ENCODE data around the gene CLEC18C.
"Not testable (repeated sequence)": the region's sequence is repeated elsewhere in the genome, so short reads cannot be mapped to it uniquely, and the experiment has no call there.

Gene CLEC18C

DNA sequence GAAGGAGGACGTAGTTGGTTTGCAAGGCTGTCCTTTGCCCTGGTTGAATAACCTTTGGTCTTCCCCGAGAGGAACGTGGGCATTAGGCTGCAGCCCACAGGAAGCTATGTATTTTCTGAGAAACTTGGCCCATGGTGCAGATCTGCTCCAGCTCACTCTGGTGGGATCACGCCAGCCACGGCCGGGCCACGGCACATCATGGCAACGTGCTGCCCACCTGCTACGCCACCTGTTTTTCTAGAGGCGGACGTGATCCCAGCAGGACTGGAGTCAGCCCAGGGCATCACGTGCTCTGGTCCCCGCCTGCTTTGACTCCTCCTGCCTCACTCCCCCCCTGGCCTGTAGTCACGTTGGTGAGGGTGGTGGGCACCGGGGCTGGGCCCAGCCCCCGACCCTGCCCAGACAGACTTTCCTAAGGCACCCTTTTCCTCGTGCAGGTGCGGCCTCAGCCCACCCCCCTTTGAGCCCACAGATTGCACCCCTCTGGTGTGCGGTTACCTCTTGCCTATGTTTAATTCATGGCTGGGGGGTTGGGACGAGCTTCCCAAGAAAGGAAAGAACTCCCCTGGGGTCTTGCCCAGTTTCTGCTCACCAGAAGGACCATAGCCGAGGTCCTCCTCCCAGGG, at the start of gene CLEC18C:
CLEC18C (plus strand) TSS at position 576 of the 626 bp plus-strand sequence. CDS start 492 bp downstream, outside the sequence.
- ATAC-seq (replicated peaks; ENCODE audit: extremely low read depth, poor library complexity, severe bottlenecking); H3K27me3 Mint-ChIP-seq; H3K36me3 Mint-ChIP-seq (ENCODE audit: insufficient read depth); H3K4me1 Mint-ChIP-seq; H3K27ac Mint-ChIP-seq (ENCODE audit: low read depth); H3K4me3 Mint-ChIP-seq; DNase-seq (ENCODE audit: low spot score in 2 of 2); H3K9me3 Mint-ChIP-seq: not testable (repeated sequence)

DNA sequence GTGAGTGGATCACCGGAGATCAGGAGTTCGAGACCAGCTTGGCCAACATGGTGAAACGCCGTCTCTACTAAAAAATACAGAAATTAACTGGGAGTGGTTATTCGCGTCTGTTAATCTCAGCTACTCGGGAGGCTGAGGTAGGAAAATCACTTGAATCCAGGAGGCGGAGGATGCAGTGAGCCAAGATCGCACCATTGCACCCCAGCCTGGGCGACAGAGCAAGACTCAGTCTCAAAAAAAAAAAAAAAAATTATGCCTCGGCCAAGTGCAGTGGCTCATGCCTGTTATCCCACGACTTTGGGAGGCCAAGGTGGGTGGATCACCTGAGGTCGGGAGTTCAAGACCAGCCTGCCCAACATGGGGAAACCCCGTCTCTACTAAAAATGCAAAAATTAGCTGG, 49.8 kb upstream of the CLEC18C start:
- not testable (repeated sequence) for DNase-seq (ENCODE audit: low spot score in 2 of 2); H3K27ac Mint-ChIP-seq (ENCODE audit: low read depth); H3K27me3 Mint-ChIP-seq; ATAC-seq (replicated peaks; ENCODE audit: extremely low read depth, poor library complexity, severe bottlenecking); H3K4me1 Mint-ChIP-seq; H3K4me3 Mint-ChIP-seq; H3K9me3 Mint-ChIP-seq
- peaks cover 62% of the 10 kb centered on the region for H3K36me3 Mint-ChIP-seq (ENCODE audit: insufficient read depth)

DNA sequence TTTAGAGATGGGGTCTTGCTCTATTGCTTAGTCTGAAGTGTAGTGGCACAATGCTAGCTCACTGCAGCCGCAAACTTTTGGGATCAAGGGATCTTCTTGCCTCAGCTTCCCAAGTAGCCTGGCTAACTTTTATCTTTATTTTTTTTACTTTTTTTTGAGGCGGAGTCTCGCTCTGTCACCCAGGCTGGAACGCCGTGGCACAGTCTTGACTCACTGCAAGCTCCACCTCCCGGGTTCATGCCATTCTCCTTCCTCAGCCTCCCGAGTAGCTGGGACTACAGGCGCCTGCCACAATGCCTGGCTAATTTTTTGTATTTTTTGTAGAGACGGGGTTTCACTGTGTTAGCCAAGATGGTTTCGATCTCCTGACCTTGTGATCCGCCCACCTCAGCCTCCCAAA, 47.4 kb upstream of the CLEC18C start:
- H3K27me3 Mint-ChIP-seq; H3K4me3 Mint-ChIP-seq; ATAC-seq (replicated peaks; ENCODE audit: extremely low read depth, poor library complexity, severe bottlenecking); H3K4me1 Mint-ChIP-seq; H3K27ac Mint-ChIP-seq (ENCODE audit: low read depth); DNase-seq (ENCODE audit: low spot score in 2 of 2); H3K9me3 Mint-ChIP-seq: not testable (repeated sequence)
- H3K36me3 Mint-ChIP-seq (ENCODE audit: insufficient read depth) = peaks cover 73% of the 10 kb centered on the region

DNA sequence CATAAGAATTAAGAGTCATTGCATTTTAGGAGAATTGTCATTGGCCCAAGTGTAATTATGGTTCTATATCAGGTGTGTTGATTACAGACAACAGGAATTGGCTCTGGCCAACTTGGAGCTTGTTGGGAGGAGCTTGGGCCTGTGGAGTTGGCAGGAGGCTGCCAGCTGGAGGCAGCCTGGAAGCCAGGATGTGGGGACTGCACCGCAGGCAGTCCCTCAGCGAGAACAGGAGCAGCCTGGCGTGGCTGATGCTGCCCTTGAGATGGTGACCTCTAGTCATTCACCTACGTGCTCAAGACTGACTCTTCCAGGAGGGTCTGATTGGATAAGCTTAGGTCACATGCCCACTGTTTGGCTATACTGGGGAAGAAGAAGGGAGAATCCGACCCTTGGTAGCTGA, 45.9 kb upstream of the CLEC18C start:
- H3K27me3 Mint-ChIP-seq; H3K4me3 Mint-ChIP-seq; H3K9me3 Mint-ChIP-seq; H3K4me1 Mint-ChIP-seq; DNase-seq (ENCODE audit: low spot score in 2 of 2); ATAC-seq (replicated peaks; ENCODE audit: extremely low read depth, poor library complexity, severe bottlenecking): not testable (repeated sequence)
- Mint-ChIP-seq H3K27ac (ENCODE audit: low read depth) (peak overlapping the region; percentile 41), H3K36me3 (ENCODE audit: insufficient read depth) (peaks cover 74% of the 10 kb centered on the region)

DNA sequence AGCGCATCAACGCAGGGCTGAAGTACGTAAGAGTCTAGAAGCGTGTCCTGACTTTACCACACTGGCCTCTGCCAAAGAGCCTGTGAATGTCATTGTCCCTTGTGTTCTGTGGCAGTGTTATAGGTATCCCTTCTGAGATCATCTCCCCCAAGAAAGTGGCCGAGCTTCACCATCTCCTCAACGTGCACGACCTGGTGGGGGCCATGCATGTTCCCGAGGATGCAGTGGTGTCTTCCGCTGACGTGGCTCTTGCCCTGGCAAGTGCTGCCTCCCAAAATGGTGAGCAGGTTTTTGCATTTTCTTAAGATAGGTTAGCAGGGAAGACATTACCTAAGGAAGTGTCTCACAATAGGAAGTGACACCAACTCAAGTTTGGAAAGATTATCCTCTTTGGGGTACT, 44.7 kb upstream of the CLEC18C start:
- not testable (repeated sequence) for H3K4me3 Mint-ChIP-seq; H3K27ac Mint-ChIP-seq (ENCODE audit: low read depth); DNase-seq (ENCODE audit: low spot score in 2 of 2); H3K27me3 Mint-ChIP-seq; H3K9me3 Mint-ChIP-seq; H3K4me1 Mint-ChIP-seq; ATAC-seq (replicated peaks; ENCODE audit: extremely low read depth, poor library complexity, severe bottlenecking)
- H3K36me3 Mint-ChIP-seq (ENCODE audit: insufficient read depth) = peaks cover 74% of the 10 kb centered on the region

DNA sequence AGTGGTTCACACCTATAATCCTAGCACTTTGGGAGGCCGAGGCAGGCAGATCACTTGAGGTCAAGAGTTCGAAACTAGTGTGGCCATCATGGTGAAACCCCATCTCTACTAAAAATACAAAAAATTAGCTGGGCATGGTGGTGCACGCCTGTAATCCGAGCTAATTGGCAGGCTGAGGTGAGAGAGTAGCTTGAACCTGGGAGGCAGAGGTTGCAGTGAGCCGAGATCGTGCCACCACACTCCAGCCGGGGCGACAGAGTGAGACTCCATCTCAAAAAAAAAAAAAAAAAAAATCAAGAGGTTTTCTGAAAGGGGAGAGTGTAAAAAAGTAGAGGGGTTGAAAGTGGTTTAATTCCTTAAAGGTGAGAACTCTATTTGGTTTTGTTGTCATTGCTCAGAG, 37.8 kb upstream of the CLEC18C start:
- H3K9me3 Mint-ChIP-seq; H3K4me3 Mint-ChIP-seq; H3K4me1 Mint-ChIP-seq; ATAC-seq (replicated peaks; ENCODE audit: extremely low read depth, poor library complexity, severe bottlenecking); H3K27me3 Mint-ChIP-seq; DNase-seq (ENCODE audit: low spot score in 2 of 2): not testable (repeated sequence)
- Mint-ChIP-seq H3K27ac (ENCODE audit: low read depth) (peak overlapping the region; percentile 92), H3K36me3 (ENCODE audit: insufficient read depth) (peaks cover 79% of the 10 kb centered on the region)

DNA sequence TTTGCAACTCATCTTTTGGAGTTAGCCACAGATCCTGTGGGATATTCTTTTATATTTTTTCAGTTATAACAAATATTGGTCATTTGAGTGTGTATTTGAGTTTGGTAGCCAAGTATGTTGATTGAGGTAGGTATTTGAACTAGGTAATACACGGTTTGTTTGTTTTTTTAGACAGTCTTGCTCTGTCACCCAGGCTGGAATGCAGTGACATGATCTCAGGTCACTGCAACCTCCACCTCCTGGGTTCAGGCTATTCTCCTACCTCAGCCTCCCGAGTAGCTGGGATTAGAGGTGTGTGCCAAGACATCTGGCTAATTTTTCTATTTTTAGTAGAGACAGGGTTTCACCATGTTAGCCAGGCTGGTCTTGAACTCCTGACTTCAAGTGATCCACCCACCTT, 37.0 kb upstream of the CLEC18C start:
- not testable (repeated sequence) for ATAC-seq (replicated peaks; ENCODE audit: extremely low read depth, poor library complexity, severe bottlenecking); H3K4me1 Mint-ChIP-seq; DNase-seq (ENCODE audit: low spot score in 2 of 2); H3K9me3 Mint-ChIP-seq; H3K4me3 Mint-ChIP-seq; H3K27me3 Mint-ChIP-seq
- peaks cover 83% of the 10 kb centered on the region for H3K36me3 Mint-ChIP-seq (ENCODE audit: insufficient read depth)
- peak overlapping the region; percentile 92 for H3K27ac Mint-ChIP-seq (ENCODE audit: low read depth)

DNA sequence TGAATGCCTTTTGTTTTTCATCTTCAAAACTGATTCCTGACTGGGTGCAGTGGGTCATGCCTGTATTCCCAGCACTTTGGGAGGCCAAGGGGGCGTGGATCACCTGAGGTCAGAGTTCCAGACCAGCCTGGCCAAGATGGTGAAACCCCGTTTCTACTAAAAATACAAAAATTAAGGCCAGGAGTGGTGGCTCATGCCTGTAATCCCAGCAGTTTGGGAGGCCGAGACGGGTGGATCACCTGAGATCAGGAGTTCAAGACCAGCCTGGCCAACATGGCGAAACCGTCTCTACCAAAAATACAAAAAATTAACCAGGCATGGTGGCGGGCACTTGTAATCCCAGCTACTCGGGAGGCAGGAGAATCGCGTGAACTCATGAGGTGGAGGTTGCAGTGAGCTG, 30.8 kb upstream of the CLEC18C start:
- not testable (repeated sequence) for H3K27ac Mint-ChIP-seq (ENCODE audit: low read depth); H3K4me3 Mint-ChIP-seq; H3K4me1 Mint-ChIP-seq; H3K9me3 Mint-ChIP-seq; ATAC-seq (replicated peaks; ENCODE audit: extremely low read depth, poor library complexity, severe bottlenecking); DNase-seq (ENCODE audit: low spot score in 2 of 2); H3K27me3 Mint-ChIP-seq
- peaks cover 72% of the 10 kb centered on the region for H3K36me3 Mint-ChIP-seq (ENCODE audit: insufficient read depth)

DNA sequence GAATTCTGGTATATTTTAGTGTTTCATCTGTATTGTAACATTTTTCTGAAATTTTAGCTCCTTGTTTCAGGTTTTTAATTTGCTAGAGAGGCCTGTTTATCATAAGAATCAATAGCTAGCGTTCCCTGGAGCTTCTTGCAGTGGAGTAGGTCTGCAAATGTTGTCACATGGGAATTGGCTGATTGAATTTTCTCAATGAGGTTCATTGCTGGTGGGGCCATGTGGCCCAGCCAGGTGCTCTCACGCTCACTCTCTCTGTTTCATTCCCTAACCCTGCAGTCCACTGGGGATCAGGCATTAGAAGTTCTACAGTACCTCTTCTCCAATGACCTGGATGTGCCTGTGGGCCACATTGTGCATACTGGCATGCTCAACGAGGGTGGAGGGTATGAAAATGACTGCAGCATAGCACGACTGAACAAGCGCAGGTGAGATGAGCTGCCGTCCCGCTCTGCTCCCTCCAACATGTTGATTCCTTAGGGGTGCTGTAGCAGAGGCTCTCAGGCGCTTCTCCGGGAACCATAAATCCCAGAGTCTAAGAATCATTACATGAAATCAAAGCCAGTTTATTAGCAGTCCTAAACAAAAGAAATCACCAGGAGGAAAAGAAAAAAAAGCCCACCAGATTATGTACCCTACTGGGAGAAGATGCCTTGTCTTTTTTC, 30.2 kb upstream of the CLEC18C start:
- ATAC-seq (replicated peaks; ENCODE audit: extremely low read depth, poor library complexity, severe bottlenecking); H3K4me3 Mint-ChIP-seq; H3K27me3 Mint-ChIP-seq; H3K4me1 Mint-ChIP-seq; H3K9me3 Mint-ChIP-seq; DNase-seq (ENCODE audit: low spot score in 2 of 2); H3K27ac Mint-ChIP-seq (ENCODE audit: low read depth): not testable (repeated sequence)
- peaks cover 73% of the 10 kb centered on the region for H3K36me3 Mint-ChIP-seq (ENCODE audit: insufficient read depth)

DNA sequence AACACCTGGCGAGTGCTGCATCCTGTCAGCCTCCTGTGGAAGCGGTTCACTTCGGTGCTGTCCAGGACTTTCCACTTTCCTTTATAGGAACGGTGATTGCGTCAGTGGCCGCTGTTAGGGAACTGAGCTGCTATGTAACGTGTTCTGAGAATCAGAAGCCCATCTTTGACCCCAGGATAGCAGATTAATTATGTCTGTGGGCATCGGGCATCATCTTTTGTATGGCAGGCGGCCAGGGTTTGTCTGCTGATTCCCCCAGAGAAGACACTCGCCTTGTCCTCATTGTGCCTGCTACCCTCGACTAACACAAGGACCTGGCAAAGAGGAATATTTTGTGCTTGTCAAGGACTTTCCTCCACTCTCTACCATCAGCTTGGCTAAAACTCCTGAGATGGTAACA, 25.7 kb upstream of the CLEC18C start:
- not testable (repeated sequence) for H3K27me3 Mint-ChIP-seq; ATAC-seq (replicated peaks; ENCODE audit: extremely low read depth, poor library complexity, severe bottlenecking); H3K4me3 Mint-ChIP-seq; H3K27ac Mint-ChIP-seq (ENCODE audit: low read depth); H3K9me3 Mint-ChIP-seq; DNase-seq (ENCODE audit: low spot score in 2 of 2)
- peaks cover 73% of the 10 kb centered on the region for H3K36me3 Mint-ChIP-seq (ENCODE audit: insufficient read depth)
- H3K4me1 Mint-ChIP-seq = peaks cover 11% of the 10 kb centered on the region

DNA sequence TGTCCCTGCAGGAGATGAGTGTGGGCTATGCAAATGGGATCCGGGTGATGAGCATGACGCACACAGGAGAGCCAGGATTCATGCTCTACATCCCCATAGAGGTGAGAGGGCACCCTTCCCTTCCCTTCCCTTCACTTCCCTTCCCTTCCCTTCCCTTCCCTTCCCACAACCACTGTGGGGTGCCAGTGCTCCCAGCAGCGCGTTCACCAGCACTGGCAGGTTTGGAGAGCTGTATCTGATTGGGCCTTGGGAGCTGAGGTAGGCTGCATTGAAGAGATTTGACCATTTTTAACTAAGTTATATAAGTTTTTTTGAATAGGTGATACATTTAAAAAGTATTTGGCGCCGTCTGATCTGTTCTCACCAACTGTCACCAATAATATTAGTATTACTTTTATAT, 25.1 kb upstream of the CLEC18C start:
- not testable (repeated sequence) for H3K4me3 Mint-ChIP-seq; ATAC-seq (replicated peaks; ENCODE audit: extremely low read depth, poor library complexity, severe bottlenecking); H3K27me3 Mint-ChIP-seq; DNase-seq (ENCODE audit: low spot score in 2 of 2); H3K27ac Mint-ChIP-seq (ENCODE audit: low read depth); H3K9me3 Mint-ChIP-seq
- peaks cover 11% of the 10 kb centered on the region for H3K4me1 Mint-ChIP-seq
- peaks cover 72% of the 10 kb centered on the region for H3K36me3 Mint-ChIP-seq (ENCODE audit: insufficient read depth)

DNA sequence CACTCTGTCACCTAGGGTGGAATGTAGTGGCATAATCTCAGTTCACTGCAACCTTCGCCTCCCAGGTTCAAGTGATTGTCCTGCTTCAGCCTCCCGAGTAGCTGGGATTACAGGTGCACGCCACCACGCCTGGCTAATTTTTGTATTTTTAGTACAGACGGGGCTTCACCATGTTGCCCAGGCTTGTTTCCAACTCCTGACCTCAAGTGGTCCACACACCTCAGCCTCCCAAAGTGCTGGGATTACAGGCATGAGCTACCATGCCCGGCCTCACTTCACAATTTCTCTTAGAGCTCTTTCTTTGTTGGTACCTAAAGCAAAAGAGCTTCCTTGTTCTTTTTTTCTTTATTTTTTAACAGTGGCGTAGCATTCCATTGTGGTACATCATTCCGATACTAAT, 24.3 kb upstream of the CLEC18C start:
- H3K27ac Mint-ChIP-seq (ENCODE audit: low read depth) = peak overlapping the region; percentile 23
- peaks cover 11% of the 10 kb centered on the region for H3K4me1 Mint-ChIP-seq
- H3K4me3 Mint-ChIP-seq; H3K27me3 Mint-ChIP-seq; ATAC-seq (replicated peaks; ENCODE audit: extremely low read depth, poor library complexity, severe bottlenecking); H3K9me3 Mint-ChIP-seq; DNase-seq (ENCODE audit: low spot score in 2 of 2): not testable (repeated sequence)
- H3K36me3 Mint-ChIP-seq (ENCODE audit: insufficient read depth) = peaks cover 73% of the 10 kb centered on the region

DNA sequence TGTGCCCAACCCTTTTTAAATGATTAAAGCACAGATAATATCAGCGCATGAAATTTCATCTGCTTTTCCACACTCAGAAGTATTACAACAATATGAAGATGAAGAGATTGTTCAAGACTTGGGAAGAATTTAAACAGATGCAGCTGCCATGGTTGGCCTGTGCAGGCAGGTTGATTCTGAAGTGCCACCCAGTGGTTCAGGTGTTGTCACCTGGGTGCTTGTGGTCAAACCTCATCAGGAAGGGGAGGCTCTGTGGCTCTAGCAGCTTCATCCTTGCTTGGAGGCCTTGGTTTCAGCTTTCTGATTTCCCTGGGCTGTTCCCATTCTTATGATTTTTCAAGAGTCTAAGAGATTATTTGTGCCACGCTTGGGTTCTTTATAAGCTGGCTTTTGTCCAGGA, 22.2 kb upstream of the CLEC18C start:
- H3K27ac Mint-ChIP-seq (ENCODE audit: low read depth) = peak overlapping the region; percentile 46
- H3K36me3 Mint-ChIP-seq (ENCODE audit: insufficient read depth) = peaks cover 80% of the 10 kb centered on the region
- no peaks in the 10 kb centered on the region for H3K9me3 Mint-ChIP-seq
- H3K27me3 Mint-ChIP-seq = no peaks in the 10 kb centered on the region
- peaks cover 11% of the 10 kb centered on the region for H3K4me1 Mint-ChIP-seq
- DNase-seq (ENCODE audit: low spot score in 2 of 2) (no peak), ATAC-seq (replicated peaks; ENCODE audit: extremely low read depth, poor library complexity, severe bottlenecking) (no peak)
- H3K4me3 Mint-ChIP-seq = no peak overlapping the region

Data from central memory CD8-positive, alpha-beta T cell (primary cell).